Astrocyte of the spinal cord (primary cell): ENCODE measurements around the gene PRKG1.
A peak's percentile ranks its signal among the peaks of the same experiment; 100 is the strongest.

Experiments used
- DNase-seq: peaks from one replicate; pipeline ENCODE4 v3.0.0; 2011; ENCODE audit warnings: low read depth, low spot score
- H3K4me3 ChIP-seq: 2 replicates; pipeline ENCODE4 v1.5.1; 2011; ENCODE audit warnings: low read depth, mild to moderate bottlenecking, low read length, moderate library complexity
- in situ Hi-C: cut with HindIII; loops from 2 replicates; pipeline ENCODE4 v1.10.0; 2017; ENCODE audit warnings: low sequenced_read_pairs
- TF ChIP-seq, protein P1 (sequence below): IDR thresholded peaks from 2 replicates; pipeline ENCODE4 v1.5.1; 2012; ENCODE audit warnings: low read depth, mild to moderate bottlenecking, low read length, inconsistent platforms

The PRKG1 gene

GRCh38 chr10:51170518-51171245 is 96.4 kb downstream of the PRKG1 start:
- DNase-seq: no peak
- in situ Hi-C loops: no loop called here
- TF ChIP-seq, protein P1, sequence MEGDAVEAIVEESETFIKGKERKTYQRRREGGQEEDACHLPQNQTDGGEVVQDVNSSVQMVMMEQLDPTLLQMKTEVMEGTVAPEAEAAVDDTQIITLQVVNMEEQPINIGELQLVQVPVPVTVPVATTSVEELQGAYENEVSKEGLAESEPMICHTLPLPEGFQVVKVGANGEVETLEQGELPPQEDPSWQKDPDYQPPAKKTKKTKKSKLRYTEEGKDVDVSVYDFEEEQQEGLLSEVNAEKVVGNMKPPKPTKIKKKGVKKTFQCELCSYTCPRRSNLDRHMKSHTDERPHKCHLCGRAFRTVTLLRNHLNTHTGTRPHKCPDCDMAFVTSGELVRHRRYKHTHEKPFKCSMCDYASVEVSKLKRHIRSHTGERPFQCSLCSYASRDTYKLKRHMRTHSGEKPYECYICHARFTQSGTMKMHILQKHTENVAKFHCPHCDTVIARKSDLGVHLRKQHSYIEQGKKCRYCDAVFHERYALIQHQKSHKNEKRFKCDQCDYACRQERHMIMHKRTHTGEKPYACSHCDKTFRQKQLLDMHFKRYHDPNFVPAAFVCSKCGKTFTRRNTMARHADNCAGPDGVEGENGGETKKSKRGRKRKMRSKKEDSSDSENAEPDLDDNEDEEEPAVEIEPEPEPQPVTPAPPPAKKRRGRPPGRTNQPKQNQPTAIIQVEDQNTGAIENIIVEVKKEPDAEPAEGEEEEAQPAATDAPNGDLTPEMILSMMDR: no peak

DNA sequence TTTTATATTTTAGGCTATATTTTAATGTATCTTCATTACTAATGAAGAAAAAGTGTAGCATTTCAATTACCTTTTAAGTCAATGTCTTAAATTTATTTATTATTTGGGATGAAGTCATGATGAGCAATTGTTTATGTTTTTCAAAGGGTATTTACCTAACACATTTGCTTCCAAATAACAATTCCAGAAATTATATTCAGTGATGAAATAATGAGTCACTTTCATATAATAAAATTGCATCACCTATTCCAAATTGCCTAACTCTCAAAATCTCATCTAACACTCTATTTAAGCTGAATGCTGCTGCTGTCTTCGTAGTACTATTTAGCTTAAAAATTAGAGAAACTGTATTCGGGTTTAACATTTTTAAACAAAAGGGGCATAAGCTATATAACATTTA is 97.7 kb downstream of the PRKG1 start:
- in situ Hi-C loops: no loop called here
- no peak for DNase-seq
- TF ChIP-seq, protein P1: no peak
- no peak overlapping the region for H3K4me3 ChIP-seq

More at GRCh38 chr10:51170518-51171245, 96.4 kb downstream of the PRKG1 start:
- no peak overlapping the region for H3K4me3 ChIP-seq

DNA sequence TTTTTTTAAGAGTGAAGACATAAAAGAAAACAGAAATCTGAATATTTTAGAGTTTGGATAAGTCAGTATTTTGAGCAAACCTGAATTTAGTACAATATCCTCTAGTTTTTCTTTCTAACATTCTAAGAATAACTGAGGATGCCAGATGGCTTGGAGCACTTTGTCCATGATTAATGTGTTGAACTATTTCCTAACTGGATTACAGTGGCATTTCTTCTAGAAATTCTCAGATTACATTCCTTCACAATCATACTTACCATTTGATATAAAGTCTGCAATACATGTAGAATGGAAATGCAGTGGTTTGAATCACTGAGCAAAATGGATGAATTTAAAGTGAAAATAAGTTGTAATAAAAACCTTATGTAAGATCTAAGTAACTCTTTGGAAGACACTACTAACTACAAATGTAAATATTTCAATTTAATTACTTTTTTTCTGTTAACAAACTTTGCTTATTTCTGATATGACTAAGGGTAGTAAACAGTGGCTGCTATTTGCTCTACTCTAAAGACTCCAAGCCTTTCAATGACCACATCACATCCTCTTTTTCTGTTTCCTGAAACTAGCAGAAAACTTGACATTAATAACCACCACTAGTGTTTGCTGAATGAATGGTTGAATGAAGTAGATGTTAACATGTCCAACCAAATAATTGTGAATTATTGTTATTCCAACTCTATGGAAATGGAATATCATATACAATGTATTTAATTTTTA is 102.8 kb downstream of the PRKG1 start:
- peak; percentile 6 for DNase-seq
- in situ Hi-C loops: no loop called here
- no peak overlapping the region for H3K4me3 ChIP-seq
- TF ChIP-seq, protein P1: no peak

GRCh38 chr10:51178634-51179033 is 104.3 kb downstream of the PRKG1 start:
- H3K4me3 ChIP-seq: no peak overlapping the region
- no peak for DNase-seq
- in situ Hi-C loops: no loop called here
- TF ChIP-seq, protein P1: no peak

GRCh38 chr10:51180141-51180540 is 105.9 kb downstream of the PRKG1 start:
- in situ Hi-C loops: no loop called here
- DNase-seq: no peak
- H3K4me3 ChIP-seq: no peak overlapping the region
- TF ChIP-seq, protein P1: no peak

- no peak overlapping the region for H3K4me3 ChIP-seq
Observed at GRCh38 chr10:51183783-51184182, 109.5 kb downstream of the PRKG1 start.

More at GRCh38 chr10:51183783-51184182, 109.5 kb downstream of the PRKG1 start:
- in situ Hi-C loops: no loop called here
- no peak for DNase-seq
- TF ChIP-seq, protein P1: no peak
